ENCODE results near the gene OLFML2A. TPM values are rescaled to one million over a fixed set of nuclear protein-coding genes. Genes with fewer than 3 reads are reported as not detected.

OLFML2A gene
- total RNA-seq, 4 donors from 2014 or later: 39.0 to 98.9 (median 60.3) TPM

GRCh38 chr9:124783830-124784229 lies 6.9 kb downstream of the OLFML2A start:
- H3K9me3 ChIP-seq: no peaks in the 10 kb centered on the region
- no peak overlapping the region for H3K4me3 ChIP-seq
- TF ChIP-seq, protein P1, sequence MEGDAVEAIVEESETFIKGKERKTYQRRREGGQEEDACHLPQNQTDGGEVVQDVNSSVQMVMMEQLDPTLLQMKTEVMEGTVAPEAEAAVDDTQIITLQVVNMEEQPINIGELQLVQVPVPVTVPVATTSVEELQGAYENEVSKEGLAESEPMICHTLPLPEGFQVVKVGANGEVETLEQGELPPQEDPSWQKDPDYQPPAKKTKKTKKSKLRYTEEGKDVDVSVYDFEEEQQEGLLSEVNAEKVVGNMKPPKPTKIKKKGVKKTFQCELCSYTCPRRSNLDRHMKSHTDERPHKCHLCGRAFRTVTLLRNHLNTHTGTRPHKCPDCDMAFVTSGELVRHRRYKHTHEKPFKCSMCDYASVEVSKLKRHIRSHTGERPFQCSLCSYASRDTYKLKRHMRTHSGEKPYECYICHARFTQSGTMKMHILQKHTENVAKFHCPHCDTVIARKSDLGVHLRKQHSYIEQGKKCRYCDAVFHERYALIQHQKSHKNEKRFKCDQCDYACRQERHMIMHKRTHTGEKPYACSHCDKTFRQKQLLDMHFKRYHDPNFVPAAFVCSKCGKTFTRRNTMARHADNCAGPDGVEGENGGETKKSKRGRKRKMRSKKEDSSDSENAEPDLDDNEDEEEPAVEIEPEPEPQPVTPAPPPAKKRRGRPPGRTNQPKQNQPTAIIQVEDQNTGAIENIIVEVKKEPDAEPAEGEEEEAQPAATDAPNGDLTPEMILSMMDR (IDR thresholded peaks at IDR 0.05): no peak
- TF ChIP-seq EP300 (IDR thresholded peaks at IDR 0.05) (no peak), POLR2A (IDR thresholded peaks at IDR 0.05; ENCODE audit: low read depth) (no peak), POLR2AphosphoS5 (IDR thresholded peaks at IDR 0.05) (no peak)
- H3K36me3 ChIP-seq: peaks cover 3 to 22% (median 12%) of the 10 kb centered on the region in 4 donors
- intact Hi-C loops (cut with DNase I): no loop called here
- DNase-seq (ENCODE audit: extremely low spot score): peak; percentile 77
- no peaks in the 10 kb centered on the region for H3K27me3 ChIP-seq
- H3K27ac ChIP-seq (replicated peaks in 1 of 4): peak overlapping the region in 3 of 4 donors; percentile 42 to 65 (median 65)
- H3K4me1 ChIP-seq: peaks cover 31 to 56% (median 52%) of the 10 kb centered on the region in 4 donors
- WGBS: 92% methylated on average over 2 of the region's 2 CpGs

DNA sequence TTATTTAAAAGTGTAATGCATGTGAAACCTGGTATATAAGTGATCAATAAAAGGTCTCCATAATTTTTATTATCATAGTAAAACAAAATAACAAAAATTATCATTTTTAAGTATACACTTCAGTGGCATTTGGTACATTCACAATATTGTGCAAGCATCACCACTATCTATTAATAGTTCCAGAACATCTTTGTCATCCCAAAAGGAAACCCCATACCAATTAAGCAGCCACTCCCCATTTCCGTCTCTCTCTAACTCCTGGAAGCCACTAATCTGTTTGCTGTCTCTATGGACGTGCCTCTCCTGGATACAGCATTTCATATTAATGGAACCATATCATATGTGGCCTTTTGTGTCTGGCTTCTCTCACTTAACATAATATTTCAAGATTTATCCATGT lies 7.6 kb downstream of the OLFML2A start:
- DNase-seq (ENCODE audit: extremely low spot score): peak; percentile 66
- peaks cover 24 to 50% (median 45%) of the 10 kb centered on the region in 4 donors for H3K4me1 ChIP-seq
- H3K9me3 ChIP-seq: no peaks in the 10 kb centered on the region
- intact Hi-C loops (cut with DNase I): no loop called here
- whole genome bisulfite sequencing: 18% methylated on average over 2 of the region's 2 CpGs
- H3K4me3 ChIP-seq: no peak overlapping the region
- no peaks in the 10 kb centered on the region for H3K27me3 ChIP-seq
- TF ChIP-seq, protein P1 (IDR thresholded peaks at IDR 0.05): no peak
- TF ChIP-seq EP300 (IDR thresholded peaks at IDR 0.05) (no peak), POLR2AphosphoS5 (IDR thresholded peaks at IDR 0.05) (peak in 1 of 2 donors; percentile 51)
- H3K27ac ChIP-seq (replicated peaks in 1 of 4): peak overlapping the region in 3 of 4 donors; percentile 42 to 65 (median 65)
- H3K36me3 ChIP-seq: peaks cover 3 to 29% (median 16%) of the 10 kb centered on the region in 4 donors

GRCh38 chr9:124786881-124787573 lies 10.1 kb downstream of the OLFML2A start:
- Histone ChIP-seq H3K9me3 (no peaks in the 10 kb centered on the region), H3K4me1 (peaks cover 11 to 26% (median 24%) of the 10 kb centered on the region in 4 donors), H3K4me3 (no peak overlapping the region), H3K36me3 (peaks cover 3 to 41% (median 20%) of the 10 kb centered on the region in 4 donors), H3K27ac (replicated peaks in 1 of 4) (no peak overlapping the region), H3K27me3 (no peaks in the 10 kb centered on the region)
- no peak for DNase-seq (ENCODE audit: extremely low spot score)
- intact Hi-C loops (cut with DNase I): no loop called here
- 93% methylated on average over 5 of the region's 20 CpGs for WGBS
- TF ChIP-seq POLR2AphosphoS5 (IDR thresholded peaks at IDR 0.05) (no peak), POLR2A (IDR thresholded peaks at IDR 0.05; ENCODE audit: low read depth) (no peak), EP300 (IDR thresholded peaks at IDR 0.05) (no peak)
- TF ChIP-seq, protein P1 (IDR thresholded peaks at IDR 0.05): no peak

GRCh38 chr9:124788542-124789217 lies 11.7 kb downstream of the OLFML2A start:
- whole genome bisulfite sequencing: 94% methylated on average over 3 of the region's 3 CpGs
- intact Hi-C loops (cut with DNase I): no loop called here
- Histone ChIP-seq H3K36me3 (peaks cover 3 to 41% (median 20%) of the 10 kb centered on the region in 4 donors), H3K27ac (replicated peaks in 1 of 4) (no peak overlapping the region), H3K4me3 (no peak overlapping the region), H3K27me3 (no peaks in the 10 kb centered on the region), H3K9me3 (no peaks in the 10 kb centered on the region), H3K4me1 (peaks cover 17 to 30% (median 25%) of the 10 kb centered on the region in 4 donors)
- TF ChIP-seq, protein P1 (IDR thresholded peaks at IDR 0.05): no peak
- TF ChIP-seq POLR2AphosphoS5 (IDR thresholded peaks at IDR 0.05) (no peak), POLR2A (IDR thresholded peaks at IDR 0.05; ENCODE audit: low read depth) (no peak), EP300 (IDR thresholded peaks at IDR 0.05) (no peak)
- DNase-seq (ENCODE audit: extremely low spot score): no peak

Data from esophagus muscularis mucosa (tissue), 4 donors.